GM23248 (cell line): ENCODE results near the gene MYL12B.

ENCODE experiments used
- EZH2 ChIP-seq: fragments of 200-600 bp; sonication (generic); IDR thresholded peaks from 2 replicates; pipeline ENCODE4 v1.6.1; 2018; ENCODE audit warnings: antibody characterized with exemption, mild to moderate bottlenecking; ENCODE audit not compliant: insufficient read depth, poor library complexity, severe bottlenecking
- EZH2phosphoT487 ChIP-seq: fragments of 200-600 bp; sonication (generic); IDR thresholded peaks from 2 replicates; pipeline ENCODE4 v1.6.1; 2018; ENCODE audit warnings: antibody characterized with exemption, moderate library complexity, mild to moderate bottlenecking, low read depth; ENCODE audit not compliant: insufficient read depth

DNA sequence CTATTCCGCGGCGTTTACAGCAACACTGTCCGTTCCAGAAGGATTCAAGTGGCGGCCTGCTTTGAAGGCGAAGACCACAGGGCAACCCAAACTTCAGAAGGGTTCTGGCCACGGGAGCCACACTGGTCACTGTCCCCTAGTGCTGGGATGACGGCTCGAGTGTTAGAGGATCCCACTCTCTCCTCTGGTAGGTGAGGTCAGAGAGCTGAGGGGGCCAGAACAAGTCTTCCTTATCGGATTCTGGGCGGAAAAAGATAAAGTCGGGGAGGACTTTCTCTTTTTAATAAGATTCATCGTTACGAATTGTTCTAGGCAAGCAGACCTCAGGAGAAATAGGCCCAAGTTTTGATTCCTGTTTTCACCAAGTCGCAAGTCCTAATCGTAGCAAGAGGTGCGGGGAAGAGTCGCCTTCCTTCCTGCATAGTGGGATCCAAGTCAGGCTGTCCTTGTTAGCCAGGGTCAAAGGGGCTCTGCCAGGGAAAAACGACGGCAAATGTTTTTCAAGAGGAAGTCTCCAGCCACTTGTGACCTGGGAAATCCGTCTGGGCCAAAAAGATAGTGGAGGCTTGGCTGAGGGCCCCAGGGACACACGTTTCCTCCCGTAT, 15.2 kb upstream of the MYL12B start:
- TF ChIP-seq EZH2: no peak
- TF ChIP-seq EZH2phosphoT487: no peak
